IMR-90 (cell line): ENCODE data around the gene PODXL.

Experiments used
- CHD1 ChIP-seq: IDR thresholded peaks from 2 replicates; pipeline ENCODE4 v1.6.1; 2012; ENCODE audit warnings: low read depth, low read length, improper control_type of control experiment
- MAFK ChIP-seq: IDR thresholded peaks from 2 replicates; pipeline ENCODE4 v1.6.1; 2012; ENCODE audit warnings: low read depth, low read length, improper control_type of control experiment
- MAZ ChIP-seq: IDR thresholded peaks from 2 replicates; pipeline ENCODE4 v1.6.1; 2012; ENCODE audit warnings: low read depth, mild to moderate bottlenecking, low read length, improper control_type of control experiment, moderate library complexity, borderline replicate concordance
- MXI1 ChIP-seq: IDR thresholded peaks from 2 replicates; pipeline ENCODE4 v1.6.1; 2012; ENCODE audit warnings: low read depth, mild to moderate bottlenecking, low read length, moderate library complexity, borderline replicate concordance
- POLR2A ChIP-seq: IDR thresholded peaks from 2 replicates; pipeline ENCODE4 v1.6.1; 2012; ENCODE audit warnings: mild to moderate bottlenecking, low read depth, low read length
- RCOR1 ChIP-seq: IDR thresholded peaks from 2 replicates; pipeline ENCODE4 v1.6.1; 2012; ENCODE audit warnings: mild to moderate bottlenecking, low read length, improper control_type of control experiment; ENCODE audit not compliant: insufficient replicate concordance
- TF ChIP-seq, protein P1 (sequence below): conservative IDR thresholded peaks from 2 replicates; pipeline ENCODE4 v1.5.1; 2012; ENCODE audit warnings: mild to moderate bottlenecking, low read depth, low read length, improper control_type of control experiment
- TF ChIP-seq, protein P2 (sequence below): fragments of 150-350 bp; IDR thresholded peaks from 2 replicates; pipeline ENCODE4 v1.6.1; 2016; ENCODE audit warnings: low read depth, mild to moderate bottlenecking, low read length, moderate library complexity, borderline replicate concordance
- TF ChIP-seq, protein P3 (sequence below): fragments of 150-350 bp; IDR thresholded peaks from 2 replicates; pipeline ENCODE4 v1.6.1; 2017; ENCODE audit warnings: mild to moderate bottlenecking, antibody characterized with exemption, low read length, low read depth

DNA sequence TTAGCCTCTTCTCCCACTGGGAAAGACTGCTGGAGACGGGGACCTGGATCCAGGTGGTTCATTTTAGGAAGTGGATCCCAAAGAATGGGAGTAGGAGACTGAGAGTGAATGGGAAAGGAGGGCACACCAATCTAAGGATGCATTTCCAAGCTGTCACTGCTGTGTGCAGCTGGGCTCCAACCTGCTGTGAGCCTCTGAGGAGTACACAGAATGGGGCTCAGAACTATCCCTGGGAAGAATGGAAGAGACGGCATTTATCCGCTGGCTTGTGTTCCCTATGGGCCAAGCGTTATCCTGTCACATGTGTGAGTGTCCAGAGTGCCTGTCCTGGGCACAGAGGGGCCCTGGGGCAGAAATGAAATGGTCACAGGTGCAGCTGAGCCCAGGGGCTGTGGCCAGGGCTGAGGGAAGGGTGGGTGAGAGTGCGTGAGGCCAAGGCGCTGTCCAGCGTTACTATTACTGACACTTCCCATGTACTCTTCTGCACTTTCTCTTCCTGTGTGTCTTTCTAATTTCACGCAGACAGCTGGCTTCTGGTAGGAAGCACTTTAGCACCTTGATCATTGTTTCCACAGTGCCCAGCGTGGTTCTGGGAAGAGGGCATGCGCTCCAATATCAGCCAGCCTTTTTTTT lies 35.4 kb upstream of the PODXL start:
- TF ChIP-seq, protein P1, sequence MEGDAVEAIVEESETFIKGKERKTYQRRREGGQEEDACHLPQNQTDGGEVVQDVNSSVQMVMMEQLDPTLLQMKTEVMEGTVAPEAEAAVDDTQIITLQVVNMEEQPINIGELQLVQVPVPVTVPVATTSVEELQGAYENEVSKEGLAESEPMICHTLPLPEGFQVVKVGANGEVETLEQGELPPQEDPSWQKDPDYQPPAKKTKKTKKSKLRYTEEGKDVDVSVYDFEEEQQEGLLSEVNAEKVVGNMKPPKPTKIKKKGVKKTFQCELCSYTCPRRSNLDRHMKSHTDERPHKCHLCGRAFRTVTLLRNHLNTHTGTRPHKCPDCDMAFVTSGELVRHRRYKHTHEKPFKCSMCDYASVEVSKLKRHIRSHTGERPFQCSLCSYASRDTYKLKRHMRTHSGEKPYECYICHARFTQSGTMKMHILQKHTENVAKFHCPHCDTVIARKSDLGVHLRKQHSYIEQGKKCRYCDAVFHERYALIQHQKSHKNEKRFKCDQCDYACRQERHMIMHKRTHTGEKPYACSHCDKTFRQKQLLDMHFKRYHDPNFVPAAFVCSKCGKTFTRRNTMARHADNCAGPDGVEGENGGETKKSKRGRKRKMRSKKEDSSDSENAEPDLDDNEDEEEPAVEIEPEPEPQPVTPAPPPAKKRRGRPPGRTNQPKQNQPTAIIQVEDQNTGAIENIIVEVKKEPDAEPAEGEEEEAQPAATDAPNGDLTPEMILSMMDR, result no peak
- TF ChIP-seq CHD1 (no peak), MXI1 (no peak), POLR2A (no peak), RCOR1 (no peak), MAZ (no peak), MAFK (no peak)
- TF ChIP-seq, protein P2, sequence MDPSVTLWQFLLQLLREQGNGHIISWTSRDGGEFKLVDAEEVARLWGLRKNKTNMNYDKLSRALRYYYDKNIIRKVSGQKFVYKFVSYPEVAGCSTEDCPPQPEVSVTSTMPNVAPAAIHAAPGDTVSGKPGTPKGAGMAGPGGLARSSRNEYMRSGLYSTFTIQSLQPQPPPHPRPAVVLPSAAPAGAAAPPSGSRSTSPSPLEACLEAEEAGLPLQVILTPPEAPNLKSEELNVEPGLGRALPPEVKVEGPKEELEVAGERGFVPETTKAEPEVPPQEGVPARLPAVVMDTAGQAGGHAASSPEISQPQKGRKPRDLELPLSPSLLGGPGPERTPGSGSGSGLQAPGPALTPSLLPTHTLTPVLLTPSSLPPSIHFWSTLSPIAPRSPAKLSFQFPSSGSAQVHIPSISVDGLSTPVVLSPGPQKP, result no peak
- TF ChIP-seq, protein P3, sequence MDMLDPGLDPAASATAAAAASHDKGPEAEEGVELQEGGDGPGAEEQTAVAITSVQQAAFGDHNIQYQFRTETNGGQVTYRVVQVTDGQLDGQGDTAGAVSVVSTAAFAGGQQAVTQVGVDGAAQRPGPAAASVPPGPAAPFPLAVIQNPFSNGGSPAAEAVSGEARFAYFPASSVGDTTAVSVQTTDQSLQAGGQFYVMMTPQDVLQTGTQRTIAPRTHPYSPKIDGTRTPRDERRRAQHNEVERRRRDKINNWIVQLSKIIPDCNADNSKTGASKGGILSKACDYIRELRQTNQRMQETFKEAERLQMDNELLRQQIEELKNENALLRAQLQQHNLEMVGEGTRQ, result no peak
